Keratinocyte (primary cell): ENCODE results near the gene TREM2. TPM values are rescaled to one million over a fixed set of nuclear protein-coding genes. Genes with fewer than 3 reads are reported as not detected.

ENCODE experiments used
- DNase-seq: peaks from one replicate; pipeline ENCODE4 v3.0.0-alpha.2; 2011; ENCODE audit warnings: low read depth, missing footprints, low spot score
- FAIRE-seq: peaks from 2 replicates; lab custom pipeline; 2011; peaks lifted over from hg19 to GRCh38; lab: Jason Lieb, UNC
- H2AFZ ChIP-seq: 2 replicates; pipeline ENCODE4 v1.6.0; 2012; ENCODE audit warnings: low read length, control low read depth, inconsistent platforms; ENCODE audit not compliant: control insufficient read depth
- H3K27ac ChIP-seq: 2 replicates; pipeline ENCODE4 v1.5.1; 2011; ENCODE audit warnings: low read length; ENCODE audit not compliant: control insufficient read depth, insufficient read depth
- H3K27me3 ChIP-seq: 3 replicates; pipeline ENCODE4 v1.6.0; 2011; ENCODE audit warnings: low read length; ENCODE audit not compliant: control insufficient read depth, insufficient read depth; ENCODE audit errors: extremely low read depth
- H3K36me3 ChIP-seq, 2 experiments: 2 replicates in 1 of 2; 3 replicates in 1 of 2; pipeline ENCODE4 v1.5.1; 2011; ENCODE audit warnings: low read length in 2 of 2, mild to moderate bottlenecking in 1 of 2; ENCODE audit not compliant: control insufficient read depth in 2 of 2, insufficient read depth in 2 of 2; ENCODE audit errors: extremely low read depth in 1 of 2
- H3K4me1 ChIP-seq: 3 replicates; pipeline ENCODE4 v1.5.1; 2011; ENCODE audit warnings: low read length; ENCODE audit not compliant: control insufficient read depth, insufficient read depth; ENCODE audit errors: extremely low read depth
- H3K4me2 ChIP-seq: 3 replicates; pipeline ENCODE4 v1.6.0; 2011; ENCODE audit warnings: low read depth, low read length; ENCODE audit not compliant: control insufficient read depth, insufficient read depth; ENCODE audit errors: extremely low read depth
- H3K4me3 ChIP-seq, 3 experiments: fragments of 200-600 bp in 1 of 3; sonication (generic) in 1 of 3; 2 replicates in 2 of 3; 3 replicates in 1 of 3; pipeline ENCODE4 v1.5.1; 2011 to 2016; ENCODE audit warnings: low read length in 3 of 3, mild to moderate bottlenecking in 3 of 3, control low read depth in 2 of 3, inconsistent platforms in 1 of 3, low read depth in 1 of 3, mixed read lengths in 1 of 3, mixed run types in 1 of 3, moderate library complexity in 1 of 3; ENCODE audit not compliant: control insufficient read depth in 2 of 3, insufficient read depth in 2 of 3; ENCODE audit errors: extremely low read depth in 1 of 3
- H3K79me2 ChIP-seq: 2 replicates; pipeline ENCODE4 v1.6.0; 2012; ENCODE audit warnings: low read length; ENCODE audit not compliant: control insufficient read depth, insufficient read depth
- H3K9ac ChIP-seq: 3 replicates; pipeline ENCODE4 v1.6.0; 2011; ENCODE audit warnings: low read length; ENCODE audit not compliant: control insufficient read depth, insufficient read depth; ENCODE audit errors: extremely low read depth
- H3K9me1 ChIP-seq: 3 replicates; pipeline ENCODE4 v1.6.0; 2011; ENCODE audit warnings: low read length; ENCODE audit not compliant: control insufficient read depth, insufficient read depth; ENCODE audit errors: extremely low read depth
- H3K9me3 ChIP-seq: 2 replicates; pipeline ENCODE4 v1.5.1; 2012; ENCODE audit warnings: low read depth, low read length; ENCODE audit not compliant: control insufficient read depth
- H4K20me1 ChIP-seq: 3 replicates; pipeline ENCODE4 v1.6.0; 2011; ENCODE audit warnings: low read length; ENCODE audit not compliant: control insufficient read depth, insufficient read depth; ENCODE audit errors: extremely low read depth
- EZH2 ChIP-seq: IDR thresholded peaks from one replicate; pipeline ENCODE4 v1.6.1; 2012; ENCODE audit warnings: inconsistent platforms, mild to moderate bottlenecking, low read length, moderate library complexity
- dilution Hi-C: fragments of 300-500 bp; cut with MboI; formaldehyde crosslinking; loops from one replicate; pipeline ENCODE4 v1.7.0; 2020; ENCODE audit warnings: low sequenced_read_pairs; ENCODE audit not compliant: extremely low pct_ligation_motif_present
- polyA plus RNA-seq, 5 experiments: library from polyadenylated mRNA; depleted of rRNA in 3 of 5; stranded (reverse) in 3 of 5; stranded (forward) in 1 of 5; unstranded in 1 of 5; fragments of >200 nt; gene quantifications; 1 replicate in 1 of 5; 2 replicates in 3 of 5; 3 replicates in 1 of 5; pipeline versions ENCODE4 v1.2.1 to v1.2.3, GENCODE V29; 2011 to 2012; ENCODE audit warnings: missing spikeins in 2 of 5, low read depth in 1 of 5, low replicate concordance in 1 of 5
- TF ChIP-seq, protein P1 (sequence below), 3 experiments: IDR thresholded peaks in 1 of 3; conservative IDR thresholded peaks in 1 of 3; optimal IDR thresholded peaks in 1 of 3; 2 replicates in 2 of 3; 3 replicates in 1 of 3; pipeline versions ENCODE3 to v1.5.1; 2011; ENCODE audit warnings: low read length in 3 of 3, mild to moderate bottlenecking in 3 of 3, moderate library complexity in 2 of 3, control low read depth in 1 of 3, inconsistent platforms in 1 of 3; ENCODE audit not compliant: insufficient read depth in 2 of 3; ENCODE audit errors: extremely low read depth in 1 of 3

Gene TREM2
- polyA plus RNA-seq, 1 donor (not counting 4 experiments of a cell fraction or from before 2014, with no cell fraction given): 4.0 TPM

DNA sequence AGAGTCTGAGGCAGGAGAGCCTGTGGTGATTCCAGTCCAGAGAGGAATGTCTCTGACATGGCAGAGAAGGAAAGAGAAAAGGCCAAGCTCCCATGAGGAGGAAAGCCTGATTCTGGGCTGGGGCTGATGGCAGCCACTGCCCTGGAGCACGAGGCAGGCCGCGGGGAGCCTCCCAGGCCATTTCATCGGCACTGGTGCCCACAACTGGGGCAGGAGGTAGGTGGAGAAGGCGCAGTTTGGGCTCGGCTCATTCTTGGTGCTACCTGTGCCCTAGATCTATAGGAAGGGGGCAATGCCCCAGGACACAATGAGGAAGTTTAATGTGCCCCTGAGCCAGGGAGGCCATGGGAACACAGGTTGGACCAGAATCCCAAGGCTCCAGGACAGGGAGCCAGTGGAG, 6.1 kb downstream of the TREM2 start:
- dilution Hi-C loops: no loop called here
- H4K20me1 ChIP-seq: no peaks in the 10 kb centered on the region
- H3K4me1 ChIP-seq: peaks cover 24% of the 10 kb centered on the region
- no peak overlapping the region for H2AFZ ChIP-seq
- no peaks in the 10 kb centered on the region for H3K36me3 ChIP-seq
- no peaks in the 10 kb centered on the region for H3K9me1 ChIP-seq
- H3K27me3 ChIP-seq: no peaks in the 10 kb centered on the region
- no peak overlapping the region for H3K27ac ChIP-seq
- TF ChIP-seq EZH2: no peak
- TF ChIP-seq, protein P1, sequence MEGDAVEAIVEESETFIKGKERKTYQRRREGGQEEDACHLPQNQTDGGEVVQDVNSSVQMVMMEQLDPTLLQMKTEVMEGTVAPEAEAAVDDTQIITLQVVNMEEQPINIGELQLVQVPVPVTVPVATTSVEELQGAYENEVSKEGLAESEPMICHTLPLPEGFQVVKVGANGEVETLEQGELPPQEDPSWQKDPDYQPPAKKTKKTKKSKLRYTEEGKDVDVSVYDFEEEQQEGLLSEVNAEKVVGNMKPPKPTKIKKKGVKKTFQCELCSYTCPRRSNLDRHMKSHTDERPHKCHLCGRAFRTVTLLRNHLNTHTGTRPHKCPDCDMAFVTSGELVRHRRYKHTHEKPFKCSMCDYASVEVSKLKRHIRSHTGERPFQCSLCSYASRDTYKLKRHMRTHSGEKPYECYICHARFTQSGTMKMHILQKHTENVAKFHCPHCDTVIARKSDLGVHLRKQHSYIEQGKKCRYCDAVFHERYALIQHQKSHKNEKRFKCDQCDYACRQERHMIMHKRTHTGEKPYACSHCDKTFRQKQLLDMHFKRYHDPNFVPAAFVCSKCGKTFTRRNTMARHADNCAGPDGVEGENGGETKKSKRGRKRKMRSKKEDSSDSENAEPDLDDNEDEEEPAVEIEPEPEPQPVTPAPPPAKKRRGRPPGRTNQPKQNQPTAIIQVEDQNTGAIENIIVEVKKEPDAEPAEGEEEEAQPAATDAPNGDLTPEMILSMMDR (optimal IDR thresholded peaks at IDR 0.05 in 1 of 3, IDR thresholded peaks at IDR 0.05 in 1 of 3, conservative IDR thresholded peaks at IDR 0.05 in 1 of 3; ENCODE audit: extremely low read depth in 1 of 3, insufficient read depth in 2 of 3, low read length in 3 of 3): no peak
- no peak overlapping the region for H3K9ac ChIP-seq
- no peaks in the 10 kb centered on the region for H3K9me3 ChIP-seq
- DNase-seq (no peak), FAIRE-seq (no peak)
- H3K4me3 ChIP-seq: no peak overlapping the region
- H3K79me2 ChIP-seq: no peaks in the 10 kb centered on the region
- H3K4me2 ChIP-seq: no peak overlapping the region

DNA sequence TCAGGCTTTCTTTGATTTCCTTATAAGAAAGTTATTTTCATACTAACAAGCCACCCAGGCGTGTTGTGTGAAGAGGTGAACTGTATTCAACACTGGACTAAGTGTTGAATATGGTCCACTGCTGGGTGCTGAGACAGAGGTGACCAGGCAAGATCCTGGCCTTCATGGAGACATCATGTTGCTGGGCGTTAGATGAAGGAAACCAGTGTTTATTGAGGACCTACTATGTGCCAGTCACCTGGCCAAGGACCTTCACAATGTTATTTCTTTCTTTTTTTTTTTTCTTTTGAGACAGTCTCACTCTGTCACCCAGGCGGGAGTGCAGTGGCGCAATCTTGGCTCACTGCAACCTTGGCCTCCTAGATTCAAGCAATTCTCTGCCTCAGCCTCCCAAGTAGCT, 6.9 kb downstream of the TREM2 start:
- peaks cover 21% of the 10 kb centered on the region for H3K4me1 ChIP-seq
- H3K4me2 ChIP-seq: no peak overlapping the region
- dilution Hi-C loops: no loop called here
- FAIRE-seq (no peak), DNase-seq (no peak)
- H3K27ac ChIP-seq: no peak overlapping the region
- H3K9me3 ChIP-seq: no peaks in the 10 kb centered on the region
- H3K36me3 ChIP-seq: no peaks in the 10 kb centered on the region
- TF ChIP-seq, protein P1 (optimal IDR thresholded peaks at IDR 0.05 in 1 of 3, IDR thresholded peaks at IDR 0.05 in 1 of 3, conservative IDR thresholded peaks at IDR 0.05 in 1 of 3; ENCODE audit: extremely low read depth in 1 of 3, insufficient read depth in 2 of 3, low read length in 3 of 3): no peak
- TF ChIP-seq EZH2: no peak
- no peaks in the 10 kb centered on the region for H3K79me2 ChIP-seq
- H3K27me3 ChIP-seq: no peaks in the 10 kb centered on the region
- H2AFZ ChIP-seq: no peak overlapping the region
- H4K20me1 ChIP-seq: no peaks in the 10 kb centered on the region
- H3K9ac ChIP-seq: no peak overlapping the region
- H3K9me1 ChIP-seq: no peaks in the 10 kb centered on the region
- H3K4me3 ChIP-seq: no peak overlapping the region
